ENCODE results near the gene TMEM181. TPM values are rescaled to one million over a fixed set of nuclear protein-coding genes. Genes with fewer than 3 reads are reported as not detected.
"Not testable (repeated sequence)": the region's sequence is repeated elsewhere in the genome, so short reads cannot be mapped to it uniquely, and the experiment has no call there.

The TMEM181 gene
- total RNA-seq, 1 donor from 2014 or later: 42.2 TPM

DNA sequence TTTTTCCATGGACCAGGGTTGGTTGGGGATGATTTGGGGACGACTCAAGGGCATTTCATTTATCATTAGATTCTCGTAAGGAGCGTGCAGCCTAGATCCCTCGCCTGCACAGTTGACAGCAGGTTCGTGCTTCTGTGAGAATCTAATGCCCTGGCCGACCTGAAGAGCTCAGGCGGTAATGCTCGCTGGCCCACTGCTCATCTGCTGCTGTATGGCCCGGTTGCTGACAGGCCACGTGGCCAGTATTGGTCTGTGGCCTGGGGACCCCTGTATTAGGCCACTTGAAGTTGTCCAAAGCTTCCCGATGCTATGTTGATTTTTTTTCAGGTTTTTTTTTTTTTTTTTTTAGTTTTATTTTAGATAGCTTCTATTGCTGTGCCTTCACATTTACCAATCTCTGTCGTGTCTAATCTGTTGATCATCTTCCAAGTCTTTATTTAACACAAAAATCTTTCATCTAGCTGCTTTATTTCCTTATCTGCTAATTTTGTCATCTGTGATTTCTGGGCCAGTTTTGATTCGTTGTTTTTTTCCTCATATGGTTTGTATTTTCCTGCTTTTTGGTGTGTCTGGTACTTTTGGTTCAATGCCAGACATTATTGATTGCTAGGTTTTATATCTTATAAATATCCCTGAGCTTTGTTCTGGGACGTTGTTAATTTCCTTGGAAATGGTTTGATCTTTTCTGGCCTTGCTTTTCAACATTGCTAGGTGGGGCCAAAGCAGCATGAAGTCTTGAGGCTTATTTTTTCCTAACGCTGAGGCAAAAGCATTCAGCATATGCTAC, 43.6 kb downstream of the TMEM181 start:
- no peak overlapping the region for H3K27ac Mint-ChIP-seq (ENCODE audit: unreplicated experiment)
- no peaks in the 10 kb centered on the region for H3K27me3 Mint-ChIP-seq (ENCODE audit: low read depth)
- H3K36me3 Mint-ChIP-seq (ENCODE audit: low read depth): peaks cover 12% of the 10 kb centered on the region
- H3K4me1 Mint-ChIP-seq (ENCODE audit: low read depth): no peaks in the 10 kb centered on the region
- H3K4me3 Mint-ChIP-seq (ENCODE audit: unreplicated experiment): no peak overlapping the region
- H3K9me3 Mint-ChIP-seq (ENCODE audit: low read depth): no peaks in the 10 kb centered on the region
- DNase-seq (ENCODE audit: low spot score): no peak
- no peak for TF ChIP-seq CTCF (IDR thresholded peaks at IDR 0.05)

GRCh38 chr6:158604048-158604406, 44.1 kb downstream of the TMEM181 start:
- peaks cover 10% of the 10 kb centered on the region for H3K36me3 Mint-ChIP-seq (ENCODE audit: low read depth)

GRCh38 chr6:158605266-158605878, 45.5 kb downstream of the TMEM181 start:
- no peak for DNase-seq (ENCODE audit: low spot score)
- no peaks in the 10 kb centered on the region for H3K27me3 Mint-ChIP-seq (ENCODE audit: low read depth)
- no peak overlapping the region for H3K27ac Mint-ChIP-seq (ENCODE audit: unreplicated experiment)
- TF ChIP-seq CTCF (IDR thresholded peaks at IDR 0.05): peak; percentile 87
- H3K4me1 Mint-ChIP-seq (ENCODE audit: low read depth): no peaks in the 10 kb centered on the region
- H3K4me3 Mint-ChIP-seq (ENCODE audit: unreplicated experiment): no peak overlapping the region
- no peaks in the 10 kb centered on the region for H3K9me3 Mint-ChIP-seq (ENCODE audit: low read depth)
- peaks cover 12% of the 10 kb centered on the region for H3K36me3 Mint-ChIP-seq (ENCODE audit: low read depth)

More at GRCh38 chr6:158604048-158604406, 44.1 kb downstream of the TMEM181 start:
- Mint-ChIP-seq H3K4me3 (ENCODE audit: unreplicated experiment) (no peak overlapping the region), H3K4me1 (ENCODE audit: low read depth) (no peaks in the 10 kb centered on the region), H3K27me3 (ENCODE audit: low read depth) (no peaks in the 10 kb centered on the region), H3K27ac (ENCODE audit: unreplicated experiment) (no peak overlapping the region), H3K9me3 (ENCODE audit: low read depth) (no peaks in the 10 kb centered on the region)
- no peak for DNase-seq (ENCODE audit: low spot score)
- TF ChIP-seq CTCF (IDR thresholded peaks at IDR 0.05): no peak

DNA sequence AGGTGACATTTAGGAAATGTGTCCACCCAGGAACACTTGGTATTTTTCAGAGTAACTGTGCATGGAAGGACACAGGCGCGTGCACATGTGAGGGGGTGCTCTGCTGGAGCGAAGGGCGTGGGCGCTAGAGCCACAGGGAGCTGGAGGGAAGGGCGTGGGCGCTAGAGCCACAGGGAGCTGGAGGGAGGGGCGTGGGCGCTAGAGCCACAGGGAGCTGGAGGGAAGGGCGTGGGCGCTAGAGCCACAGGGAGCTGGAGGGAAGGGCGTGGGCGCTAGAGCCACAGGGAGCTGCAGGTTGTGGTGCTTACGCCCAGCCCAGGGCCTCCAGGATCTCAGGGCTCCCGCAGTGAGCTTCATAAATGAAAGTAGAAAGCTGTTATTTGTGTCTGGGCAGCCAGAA, 46.1 kb downstream of the TMEM181 start:
- peaks cover 15% of the 10 kb centered on the region for H3K36me3 Mint-ChIP-seq (ENCODE audit: low read depth)
- H3K27ac Mint-ChIP-seq (ENCODE audit: unreplicated experiment): not testable (repeated sequence)

GRCh38 chr6:158606935-158607334, 47.0 kb downstream of the TMEM181 start:
- peaks cover 18% of the 10 kb centered on the region for H3K36me3 Mint-ChIP-seq (ENCODE audit: low read depth)
- H3K4me1 Mint-ChIP-seq (ENCODE audit: low read depth): peaks cover 3% of the 10 kb centered on the region
- no peak for DNase-seq (ENCODE audit: low spot score)
- H3K27me3 Mint-ChIP-seq (ENCODE audit: low read depth): no peaks in the 10 kb centered on the region
- H3K27ac Mint-ChIP-seq (ENCODE audit: unreplicated experiment): no peak overlapping the region
- no peaks in the 10 kb centered on the region for H3K9me3 Mint-ChIP-seq (ENCODE audit: low read depth)
- no peak for TF ChIP-seq CTCF (IDR thresholded peaks at IDR 0.05)
- no peak overlapping the region for H3K4me3 Mint-ChIP-seq (ENCODE audit: unreplicated experiment)

More for the DNA sequence above, 46.1 kb downstream of the TMEM181 start:
- not testable (repeated sequence) for H3K27me3 Mint-ChIP-seq (ENCODE audit: low read depth); H3K4me3 Mint-ChIP-seq (ENCODE audit: unreplicated experiment); H3K9me3 Mint-ChIP-seq (ENCODE audit: low read depth); H3K4me1 Mint-ChIP-seq (ENCODE audit: low read depth); DNase-seq (ENCODE audit: low spot score)

All from chondrocyte (in vitro differentiated cells).